B cell (primary cell): ENCODE measurements around the gene HGFAC.

Experiments used
- EZH2 ChIP-seq: IDR thresholded peaks from 2 replicates; pipeline ENCODE4 v1.6.1; 2012; ENCODE audit warnings: borderline replicate concordance, low read depth, mild to moderate bottlenecking, moderate library complexity, low read length; ENCODE audit not compliant: insufficient read depth, poor library complexity, severe bottlenecking
- TF ChIP-seq, protein P1 (sequence below): fragments of 200-600 bp; IDR thresholded peaks from one replicate; pipeline ENCODE4 v1.8.0; 2022; ENCODE audit warnings: antibody characterized with exemption, mild to moderate bottlenecking

DNA sequence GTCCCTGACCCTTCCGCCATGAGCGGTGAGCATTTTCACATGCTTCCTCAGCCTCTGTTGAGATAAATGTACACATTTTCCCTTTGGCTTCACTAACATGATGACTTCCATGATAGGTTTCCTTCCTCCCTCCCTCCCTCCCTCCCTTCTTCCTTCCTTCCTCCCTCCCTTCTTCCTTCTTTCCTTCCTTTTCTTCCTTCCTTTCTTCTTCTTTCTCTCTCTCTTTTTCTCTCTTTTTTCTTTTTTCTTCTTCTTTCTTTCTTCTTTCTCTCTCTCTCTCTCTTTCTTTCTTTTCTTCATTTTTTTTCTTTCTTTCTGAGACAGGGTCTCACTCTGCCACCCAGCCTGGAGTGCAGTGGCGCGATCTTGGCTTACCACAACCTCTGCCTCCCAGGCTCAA lies 8.9 kb downstream of the HGFAC start:
- TF ChIP-seq, protein P1, sequence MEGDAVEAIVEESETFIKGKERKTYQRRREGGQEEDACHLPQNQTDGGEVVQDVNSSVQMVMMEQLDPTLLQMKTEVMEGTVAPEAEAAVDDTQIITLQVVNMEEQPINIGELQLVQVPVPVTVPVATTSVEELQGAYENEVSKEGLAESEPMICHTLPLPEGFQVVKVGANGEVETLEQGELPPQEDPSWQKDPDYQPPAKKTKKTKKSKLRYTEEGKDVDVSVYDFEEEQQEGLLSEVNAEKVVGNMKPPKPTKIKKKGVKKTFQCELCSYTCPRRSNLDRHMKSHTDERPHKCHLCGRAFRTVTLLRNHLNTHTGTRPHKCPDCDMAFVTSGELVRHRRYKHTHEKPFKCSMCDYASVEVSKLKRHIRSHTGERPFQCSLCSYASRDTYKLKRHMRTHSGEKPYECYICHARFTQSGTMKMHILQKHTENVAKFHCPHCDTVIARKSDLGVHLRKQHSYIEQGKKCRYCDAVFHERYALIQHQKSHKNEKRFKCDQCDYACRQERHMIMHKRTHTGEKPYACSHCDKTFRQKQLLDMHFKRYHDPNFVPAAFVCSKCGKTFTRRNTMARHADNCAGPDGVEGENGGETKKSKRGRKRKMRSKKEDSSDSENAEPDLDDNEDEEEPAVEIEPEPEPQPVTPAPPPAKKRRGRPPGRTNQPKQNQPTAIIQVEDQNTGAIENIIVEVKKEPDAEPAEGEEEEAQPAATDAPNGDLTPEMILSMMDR: no peak
- no peak for TF ChIP-seq EZH2
